HG03565 (cell line): Measurements from ENCODE around the gene BAIAP2L2.

Experiments
- ATAC-seq: cut with Tn5 transposase; IDR thresholded peaks from one replicate; pipeline ENCODE4 v1.9.1; 2021; ENCODE audit warnings: mild to moderate bottlenecking, moderate library complexity; ENCODE audit not compliant: unreplicated experiment

The BAIAP2L2 gene

DNA sequence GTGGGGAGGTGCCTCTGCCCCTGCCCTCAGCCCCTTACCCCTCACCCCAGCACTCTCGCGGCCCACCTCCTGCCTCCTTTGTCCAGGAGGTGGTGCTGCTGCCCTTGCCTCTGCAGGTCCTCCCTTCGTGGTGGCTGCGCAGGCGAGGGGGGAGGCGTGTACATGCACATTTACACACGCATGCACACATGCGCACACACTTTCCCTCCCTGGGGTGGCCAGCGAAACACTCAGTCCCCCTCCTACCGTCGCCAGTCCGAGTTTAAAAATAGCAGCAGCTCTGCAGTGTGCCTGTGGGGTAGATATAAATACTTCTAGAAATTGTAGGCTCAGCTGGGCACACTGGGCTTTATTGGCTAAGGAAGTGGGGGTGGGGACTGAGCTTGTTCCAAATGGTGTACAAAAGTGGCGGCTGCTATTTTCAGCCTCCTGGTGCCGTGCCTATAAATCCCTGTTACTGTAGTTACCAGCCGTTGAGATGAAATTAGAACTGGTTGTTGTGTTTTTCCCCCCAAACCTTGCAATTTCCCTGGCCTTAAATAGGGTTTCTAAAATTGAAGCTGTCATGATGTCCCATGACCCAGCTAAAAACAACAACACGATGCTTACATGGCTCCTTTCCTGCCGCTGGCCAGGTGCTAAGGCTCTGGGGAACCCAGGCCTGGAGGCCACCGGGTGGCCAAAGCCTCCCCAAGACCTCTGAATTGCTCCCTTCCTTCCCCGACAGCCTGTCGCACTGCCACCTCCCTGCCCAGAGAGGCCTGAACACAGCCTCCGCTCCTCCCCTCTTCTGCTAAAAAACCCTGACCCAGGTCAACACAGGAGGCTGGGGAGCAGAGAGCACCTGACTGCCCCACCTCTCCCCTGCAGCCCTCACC lies 40.9 kb downstream of the BAIAP2L2 start:
- ATAC-seq = no peak

DNA sequence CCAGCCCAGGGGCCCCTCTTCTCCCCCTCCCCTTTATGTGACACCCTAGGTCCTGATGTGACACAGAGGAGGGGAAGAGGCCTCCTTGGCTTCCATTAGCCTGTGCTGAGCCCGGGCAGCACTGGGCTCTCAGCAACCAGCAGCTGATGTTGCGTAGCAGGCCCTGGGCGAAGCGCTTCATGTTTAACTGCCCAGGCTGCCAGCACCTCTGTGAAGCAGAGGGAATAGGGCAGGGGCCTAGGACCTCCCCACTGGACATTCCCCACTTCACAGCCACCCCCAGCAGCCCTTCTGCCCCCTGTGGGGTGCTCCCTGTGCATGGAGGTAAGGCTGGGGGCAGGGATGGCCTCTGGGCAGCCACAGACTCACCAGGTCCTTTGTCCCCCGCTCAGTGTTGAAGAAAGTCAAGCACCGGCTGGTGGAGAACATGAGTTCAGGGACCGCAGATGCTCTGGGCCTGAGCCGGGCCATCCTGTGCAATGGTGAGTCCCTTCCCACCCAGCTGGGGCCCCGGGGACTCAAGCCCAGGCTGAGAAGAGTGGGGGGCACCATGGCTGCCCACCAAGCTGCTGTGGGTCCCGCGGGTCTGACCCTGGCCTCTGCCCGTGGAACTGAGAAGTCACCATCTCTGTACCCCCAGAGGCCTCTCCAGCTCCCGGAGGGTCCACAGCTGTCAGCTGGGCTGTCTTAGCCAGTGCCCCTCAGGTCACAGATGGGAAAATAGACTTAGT lies 41.7 kb downstream of the BAIAP2L2 start:
- ATAC-seq = no peak

DNA sequence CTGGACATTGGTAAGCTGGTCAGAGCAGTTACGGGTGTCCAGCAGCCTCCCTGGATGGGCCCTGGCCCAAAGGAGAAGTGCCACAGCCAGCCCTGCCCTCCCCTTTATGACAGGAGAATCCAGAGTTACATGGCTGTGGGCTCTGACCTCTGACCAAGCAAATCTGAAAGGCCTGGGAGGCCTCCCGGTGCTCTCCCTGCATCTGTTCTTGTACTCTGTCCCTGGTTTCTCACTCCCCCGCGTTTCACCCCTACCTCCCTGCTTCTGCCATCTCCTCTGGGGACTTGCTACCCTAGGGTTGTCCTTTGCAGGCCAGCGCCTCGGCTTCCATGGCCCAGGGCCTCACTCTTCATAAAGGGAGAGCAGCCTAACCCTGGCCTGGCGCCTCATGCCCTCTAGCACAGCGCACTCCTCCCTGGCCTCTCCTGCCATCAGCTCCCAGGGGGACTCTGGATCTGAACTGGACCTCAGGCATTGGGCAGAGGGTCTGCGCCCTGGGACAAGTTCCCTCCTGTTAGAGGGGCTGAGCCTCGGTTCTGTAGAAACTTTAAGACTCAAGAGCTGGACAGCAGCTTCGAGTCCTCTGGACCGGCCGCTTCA lies 42.6 kb downstream of the BAIAP2L2 start:
- no peak for ATAC-seq

DNA sequence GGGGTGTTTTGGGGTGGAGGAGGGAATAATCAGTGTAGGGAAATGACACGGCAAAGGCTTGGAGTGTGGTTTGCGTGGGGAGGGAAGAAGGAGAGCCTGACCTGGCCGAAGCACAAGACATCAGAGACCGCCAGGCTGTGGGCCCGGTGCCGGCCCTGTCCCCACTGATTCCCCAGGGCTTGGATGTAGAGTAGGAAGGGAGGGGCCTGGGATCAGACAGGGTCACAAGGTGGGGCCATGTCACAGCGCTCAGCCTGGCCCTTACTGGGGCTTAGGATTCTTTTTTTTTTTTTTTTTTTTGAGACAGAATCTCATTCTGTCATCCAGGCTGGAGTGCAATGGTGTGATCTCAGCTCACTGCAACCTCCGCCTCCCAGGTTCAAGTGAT lies 43.5 kb downstream of the BAIAP2L2 start:
- no peak for ATAC-seq

DNA sequence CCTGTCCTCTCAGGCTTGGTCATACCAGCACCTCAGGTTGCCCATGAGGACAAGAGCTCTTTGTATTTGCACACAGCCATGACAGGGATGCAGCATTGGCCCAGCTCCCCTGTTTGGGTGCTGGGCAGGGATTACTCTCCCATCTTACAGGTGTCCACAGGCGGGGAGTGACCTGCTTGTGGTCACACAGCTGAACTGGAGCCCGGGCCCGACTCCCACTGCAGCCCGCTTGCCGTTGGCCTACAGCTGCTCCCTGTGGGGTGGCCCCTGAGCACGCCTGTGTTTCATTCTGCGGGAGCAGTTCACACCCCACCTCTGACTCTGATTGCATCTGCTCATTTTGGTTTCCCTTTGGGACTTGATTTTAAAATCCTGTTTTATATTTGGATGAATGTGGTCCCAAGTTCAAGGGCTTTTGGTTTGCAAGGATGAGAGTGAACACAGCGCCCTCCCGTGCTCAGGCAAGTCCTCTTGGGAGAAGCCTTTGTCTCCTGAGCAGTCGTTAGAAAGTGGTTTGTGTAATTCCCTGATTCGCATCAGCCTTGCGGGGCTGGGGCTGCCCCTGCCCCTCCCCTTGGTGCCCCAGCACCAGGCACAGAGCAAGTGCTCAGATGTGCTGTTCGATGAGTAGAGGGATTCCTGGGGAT lies 44.0 kb downstream of the BAIAP2L2 start:
- no peak for ATAC-seq

DNA sequence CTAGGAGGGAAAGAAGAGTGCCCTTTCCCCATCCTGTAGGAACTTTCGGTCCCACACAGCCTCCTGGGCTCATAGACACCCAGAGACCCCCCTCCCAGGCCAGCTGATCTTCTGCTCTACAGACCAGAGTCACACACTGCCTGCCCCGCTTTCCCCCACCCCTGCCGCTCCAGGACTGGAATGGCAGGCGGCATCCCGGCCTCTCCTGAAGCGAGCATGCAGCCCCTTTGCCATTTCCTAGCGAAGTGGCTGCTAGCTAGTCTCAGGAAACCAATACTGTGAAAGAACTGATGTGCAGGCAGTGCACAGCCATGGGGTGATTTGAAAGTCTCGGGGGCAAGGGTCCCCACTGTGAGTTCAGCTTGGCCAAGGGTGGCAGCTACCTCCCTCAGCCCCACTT lies 44.9 kb downstream of the BAIAP2L2 start:
- ATAC-seq = no peak

DNA sequence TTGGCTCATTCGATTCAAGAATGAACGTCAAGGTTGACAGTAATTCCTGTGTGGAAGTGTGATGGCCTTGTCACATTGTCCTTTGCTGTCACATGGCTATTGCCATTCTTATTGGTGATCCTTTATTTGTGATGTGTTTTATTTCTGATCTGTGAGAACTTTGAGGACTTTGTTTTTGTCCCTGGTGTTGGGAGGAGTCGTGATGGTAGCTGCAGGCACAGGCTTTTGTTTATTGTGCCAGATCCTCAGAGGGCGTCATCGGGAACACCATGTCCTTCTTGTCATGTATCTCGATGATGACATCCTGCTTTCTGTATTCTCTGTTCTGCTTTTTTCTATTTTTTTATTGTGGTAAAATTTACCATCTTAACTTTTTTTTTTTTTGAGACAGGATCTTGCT lies 47.7 kb downstream of the BAIAP2L2 start:
- no peak for ATAC-seq

DNA sequence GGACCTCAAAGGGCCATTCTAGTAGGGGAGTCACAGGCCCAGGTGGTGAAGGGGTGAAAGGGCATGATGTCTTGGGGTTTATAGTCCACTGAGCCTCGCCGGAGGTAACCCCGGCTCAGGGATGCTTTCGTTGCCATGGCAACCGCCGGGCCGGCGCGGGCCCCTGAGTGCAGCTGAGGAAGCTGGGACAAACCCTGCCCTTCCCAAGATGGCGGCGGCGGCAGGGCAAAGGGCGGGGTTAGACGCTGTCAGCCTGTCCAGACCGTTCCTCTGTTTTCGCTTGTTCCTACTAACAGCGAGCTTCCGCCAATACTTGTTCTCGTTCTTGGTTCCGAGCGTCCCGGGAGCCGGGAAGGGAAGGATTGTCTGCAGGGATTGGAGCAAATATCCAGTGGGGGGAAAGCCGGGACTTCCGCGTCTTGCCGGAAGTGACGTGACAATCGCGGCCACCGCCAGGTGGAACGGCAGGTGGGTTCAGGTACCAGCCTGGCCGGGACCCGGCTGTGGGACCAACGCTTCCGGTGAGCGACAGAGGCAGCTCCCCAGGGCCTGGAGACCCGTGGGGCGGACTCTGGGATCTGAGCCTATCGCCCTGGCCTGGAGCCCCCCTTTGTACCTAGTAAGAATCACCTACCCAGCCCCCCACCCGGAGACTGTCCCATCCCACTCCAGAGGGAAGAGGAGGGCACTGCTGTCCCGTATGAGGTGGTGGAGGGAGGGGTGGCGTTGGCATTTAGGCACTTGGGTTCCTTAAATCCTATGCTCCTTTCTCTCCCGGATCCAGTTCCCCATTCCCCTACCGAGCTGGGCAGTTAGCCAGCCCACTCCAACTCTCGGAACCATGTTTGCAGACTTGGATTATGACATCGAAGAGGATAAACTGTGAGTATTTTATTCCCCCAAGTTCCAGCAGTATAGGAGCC lies 53.3 kb downstream of the BAIAP2L2 start, which contains the start of gene PICK1:
Gene PICK1, plus strand, starts transcription at position 436 of the 923 bp plus-strand sequence. Its CDS starts 406 bp downstream, at position 842.
- no peak for ATAC-seq

DNA sequence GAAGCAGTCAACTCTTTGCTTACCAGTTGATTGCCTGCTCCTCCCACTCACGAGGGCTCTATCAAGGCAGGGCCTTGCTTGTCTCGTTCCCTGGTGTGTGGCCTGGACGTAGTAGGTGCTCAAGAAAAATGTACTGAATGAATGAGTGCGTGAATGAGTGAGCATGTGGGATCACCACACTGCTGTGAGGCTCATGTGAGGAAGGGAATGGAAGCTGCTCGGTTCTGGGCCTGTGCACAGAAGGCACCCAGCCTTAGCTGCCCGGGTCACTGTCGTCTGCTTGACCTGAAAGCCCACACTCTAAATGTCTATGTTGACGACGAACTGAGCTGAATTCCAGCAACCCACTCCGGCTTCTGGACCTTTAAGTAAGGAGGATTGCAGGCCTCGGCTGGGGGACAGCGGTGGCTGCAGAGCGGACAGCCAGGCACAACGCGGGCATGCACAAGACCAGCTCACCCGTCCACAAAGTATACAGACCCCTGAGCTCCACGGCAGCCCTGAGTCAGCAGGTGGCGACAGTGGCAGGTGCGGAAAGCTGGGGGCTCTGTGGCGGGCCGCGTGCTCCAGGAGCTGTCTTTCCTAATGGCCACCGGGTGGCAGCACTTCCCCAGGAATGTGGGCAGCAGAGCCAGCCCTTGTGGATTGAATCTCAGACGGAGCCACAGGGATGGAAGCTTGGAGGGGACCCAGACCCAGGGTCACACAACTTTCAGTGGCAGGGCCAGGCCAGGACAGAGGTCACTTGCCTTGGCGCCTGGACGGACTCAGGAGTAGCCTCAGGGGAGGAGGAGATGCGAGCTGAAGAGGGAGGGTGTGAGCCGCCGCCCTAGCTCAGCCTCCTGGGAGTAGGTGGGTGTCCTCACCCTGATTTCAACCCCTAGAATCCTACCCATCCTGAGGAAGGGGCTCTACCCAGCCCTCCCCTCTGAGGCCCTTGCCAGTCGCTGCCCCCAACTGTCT lies 58.3 kb downstream of the BAIAP2L2 start:
- peak; percentile 57 for ATAC-seq

DNA sequence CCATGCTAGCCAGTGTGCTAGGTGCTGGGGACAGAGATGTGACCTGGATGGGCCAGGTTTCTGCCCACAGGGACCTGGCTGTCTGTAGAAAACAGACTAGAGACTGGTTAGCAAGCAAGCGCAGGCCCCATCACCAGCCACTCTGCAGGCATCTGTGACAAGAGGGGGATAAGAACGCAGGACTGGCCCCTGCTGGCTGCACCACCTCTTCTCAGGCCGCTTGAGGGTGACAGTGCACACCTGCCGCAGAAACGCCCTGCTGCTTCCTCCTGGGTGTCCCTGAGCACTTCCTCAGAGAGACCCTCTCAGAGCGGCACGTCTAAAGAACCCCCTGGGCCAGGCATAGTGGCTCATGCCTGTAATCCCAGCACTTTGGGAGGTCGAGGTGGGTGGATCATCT lies 59.2 kb downstream of the BAIAP2L2 start:
- ATAC-seq = no peak

DNA sequence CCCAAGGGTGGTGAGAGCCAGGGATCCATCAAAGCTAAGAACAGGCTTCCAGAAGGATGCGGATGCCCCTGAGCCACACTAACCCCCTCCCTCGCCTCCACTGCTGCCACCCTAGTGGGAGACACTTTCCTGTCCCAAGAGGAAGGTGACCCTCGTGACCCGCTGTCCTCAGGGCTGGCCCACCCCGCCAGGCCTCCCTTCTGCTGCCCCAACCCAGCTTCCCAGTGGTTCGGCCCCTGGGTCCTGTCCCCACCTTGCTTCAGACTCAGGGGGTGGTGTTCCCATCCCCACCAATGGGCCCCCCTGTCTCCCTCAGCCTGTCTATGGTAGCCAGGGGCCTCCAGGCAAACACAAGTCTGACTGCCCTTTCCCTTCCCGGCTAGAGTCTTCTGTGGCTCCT lies 59.8 kb downstream of the BAIAP2L2 start:
- no peak for ATAC-seq

DNA sequence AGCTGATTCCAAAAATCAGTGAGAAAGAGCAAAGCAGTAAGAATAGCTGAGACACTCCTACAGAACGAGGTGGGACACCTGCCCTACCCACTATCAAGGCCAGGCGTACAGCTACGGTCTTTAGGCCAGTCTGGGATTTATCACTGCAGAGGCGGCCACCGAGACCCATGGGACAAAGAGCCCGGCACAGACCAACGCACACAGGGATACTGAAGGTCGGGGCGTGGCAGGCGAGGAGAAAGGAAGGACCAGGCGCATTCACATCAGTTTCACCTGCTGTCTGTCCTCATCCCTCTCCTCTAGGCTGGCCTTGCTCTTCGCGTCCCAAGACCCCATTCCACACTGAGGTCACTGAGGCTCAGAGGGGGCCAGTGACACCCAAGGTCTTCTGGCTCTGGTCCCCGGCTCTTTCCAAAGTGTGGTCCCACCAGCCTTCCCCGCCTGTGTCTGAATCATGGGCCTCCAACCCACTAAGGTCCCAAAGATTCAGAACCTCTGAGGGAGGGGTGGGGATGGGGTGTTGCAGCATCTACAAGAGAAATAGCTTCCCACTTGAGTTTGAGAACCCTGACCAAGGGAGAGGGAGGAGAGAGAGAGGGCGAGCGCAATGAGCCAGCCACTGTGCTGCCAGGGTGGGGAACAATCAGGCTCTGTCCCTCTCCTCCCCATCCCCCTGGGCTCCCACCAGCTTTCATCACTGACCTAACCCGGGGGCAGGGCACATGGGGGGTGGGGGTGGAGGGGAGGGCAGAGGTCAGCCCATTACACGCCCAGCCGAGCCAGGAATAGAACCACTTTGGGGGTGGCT lies 60.5 kb downstream of the BAIAP2L2 start:
- no peak for ATAC-seq

DNA sequence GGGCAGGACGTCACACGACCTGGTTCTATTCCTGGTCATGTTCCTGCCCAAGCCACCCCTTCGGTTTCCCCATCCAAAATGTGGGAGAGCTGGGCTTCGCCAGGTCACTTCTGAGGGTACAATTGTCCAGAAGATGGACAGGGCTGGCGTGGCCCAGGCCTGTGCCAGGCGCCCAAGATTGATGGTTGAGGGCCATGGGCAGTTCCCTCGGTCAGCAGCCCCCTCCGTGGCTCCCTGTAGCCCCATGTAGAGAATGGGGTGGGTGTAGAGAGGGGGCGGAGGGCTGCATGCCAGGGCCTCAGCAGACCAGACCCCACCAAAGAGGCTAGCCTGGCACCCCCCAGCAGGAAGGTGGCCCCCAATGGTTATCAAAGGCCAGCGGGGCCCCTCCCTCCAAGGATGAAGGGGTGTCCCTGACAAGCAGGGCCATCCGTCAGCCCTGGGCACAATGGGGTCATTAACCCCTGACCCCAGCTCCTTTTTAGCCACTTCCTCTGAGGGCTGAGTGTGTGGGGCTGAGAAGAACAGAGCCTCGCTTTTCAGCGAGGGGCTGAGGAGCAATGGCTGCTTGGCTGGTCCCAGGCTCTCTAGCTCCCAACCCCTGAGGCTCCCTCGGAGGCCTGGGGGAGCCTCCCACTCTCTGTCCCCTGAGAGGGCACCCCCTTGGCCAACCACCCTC lies 64.3 kb downstream of the BAIAP2L2 start:
- no peak for ATAC-seq

DNA sequence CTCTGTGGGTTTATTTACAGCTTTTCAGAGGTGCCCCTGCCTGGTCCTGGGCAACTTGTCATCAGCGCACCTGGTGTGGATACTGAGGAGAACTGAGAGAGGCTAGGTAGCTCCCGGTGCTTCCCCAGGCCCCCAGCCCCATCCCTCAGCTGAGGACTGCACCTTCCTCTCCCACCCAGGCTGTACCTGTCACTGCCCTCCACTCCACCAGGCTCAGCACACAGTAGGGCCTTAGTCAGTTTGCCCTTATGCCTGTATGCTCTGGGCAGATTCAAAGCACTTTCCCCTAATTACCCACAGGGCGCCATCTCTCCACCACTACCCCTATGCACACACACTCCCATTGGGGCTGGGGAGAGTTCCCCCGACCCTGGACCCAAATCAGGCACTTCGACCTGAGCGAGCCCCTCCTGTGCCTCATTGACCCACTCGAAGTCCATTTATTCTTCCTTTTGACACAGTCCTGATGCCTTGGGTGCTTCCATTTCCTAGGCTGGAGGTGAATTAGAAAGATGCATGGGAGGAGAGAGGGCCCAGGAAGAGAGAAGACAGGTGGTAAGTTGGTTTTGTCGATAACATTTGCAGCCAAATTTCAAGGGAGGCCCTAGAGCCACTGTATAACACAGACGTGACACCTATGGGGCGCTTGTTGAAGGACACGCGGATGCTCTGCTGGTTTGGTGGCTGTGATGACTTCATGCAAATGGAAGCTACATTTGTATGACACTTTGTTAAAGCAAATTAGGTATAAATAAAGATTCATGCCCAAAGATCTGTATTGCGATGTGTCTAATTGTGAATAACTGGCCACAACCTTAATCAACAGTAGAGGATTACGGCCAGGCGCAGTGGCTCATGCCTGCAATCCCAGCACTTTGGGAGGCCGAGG lies 67.1 kb downstream of the BAIAP2L2 start:
- no peak for ATAC-seq

DNA sequence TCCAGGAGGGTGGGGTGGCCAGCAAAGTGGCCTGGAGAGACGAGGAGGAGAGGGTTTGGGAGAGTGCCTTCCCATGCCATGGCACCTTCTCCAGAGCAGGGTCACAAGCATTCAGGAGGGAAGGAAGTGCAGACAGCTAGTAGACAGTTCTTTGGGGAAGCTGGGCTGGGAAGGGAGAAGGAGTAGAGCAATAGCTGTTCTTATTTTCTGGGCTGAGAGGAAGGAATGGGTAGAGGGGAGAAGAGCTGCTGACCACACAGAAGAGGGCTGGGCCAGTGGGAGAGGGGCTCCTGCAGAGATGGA lies 68.0 kb downstream of the BAIAP2L2 start:
- no peak for ATAC-seq

DNA sequence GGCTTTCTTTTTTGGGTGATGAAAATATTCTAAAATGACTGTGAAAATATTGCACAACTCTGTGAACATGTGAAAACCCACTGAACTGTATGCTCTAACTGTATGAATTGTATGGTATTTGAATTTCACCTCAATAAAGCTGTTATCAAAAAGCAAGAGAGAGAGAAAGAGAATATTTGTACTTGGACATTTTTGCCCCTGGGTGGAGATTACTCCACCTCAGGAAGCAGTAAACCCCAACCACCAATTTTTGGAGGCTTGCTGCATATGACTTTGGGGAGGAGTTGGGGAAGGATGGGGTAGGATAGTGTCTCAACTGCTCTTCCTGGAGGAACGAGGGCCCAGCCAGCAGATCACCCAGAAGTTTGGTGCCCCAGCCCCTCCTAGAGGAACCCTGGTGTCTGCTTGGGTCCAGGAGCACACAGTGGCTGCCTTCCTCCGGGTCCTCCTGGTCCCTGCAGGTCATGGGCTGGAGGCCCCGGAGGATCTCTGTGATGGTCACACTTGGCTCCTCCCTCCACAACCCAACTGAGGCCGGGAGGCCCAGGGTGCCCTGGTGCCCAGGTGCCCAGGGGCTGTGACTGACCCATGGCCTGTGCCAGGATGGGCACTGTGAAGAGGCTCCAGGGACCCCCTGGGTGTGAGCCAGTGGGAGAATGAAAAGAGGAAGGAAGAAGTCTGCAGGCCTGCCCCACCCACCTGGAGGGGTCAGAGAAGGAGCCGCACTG lies 68.6 kb downstream of the BAIAP2L2 start:
- ATAC-seq = no peak
